NCI-H1092 (cell line): ENCODE results near the gene ANXA2.

Experiments used
- DNase-seq: peaks from one replicate; lab custom pipeline; 2025; lab: John Stamatoyannopoulos, UW

ANXA2 gene

GRCh38 chr15:60389261-60390077 lies 8.3 kb downstream of the ANXA2 start:
- DNase-seq, result no peak

- no peak for DNase-seq
These were observed 10.5 kb downstream of the ANXA2 start for GRCh38 chr15:60387321-60387720.

GRCh38 chr15:60386615-60387014 lies 11.2 kb downstream of the ANXA2 start:
- no peak for DNase-seq

GRCh38 chr15:60385620-60386552 lies 11.9 kb downstream of the ANXA2 start:
- no peak for DNase-seq

DNA sequence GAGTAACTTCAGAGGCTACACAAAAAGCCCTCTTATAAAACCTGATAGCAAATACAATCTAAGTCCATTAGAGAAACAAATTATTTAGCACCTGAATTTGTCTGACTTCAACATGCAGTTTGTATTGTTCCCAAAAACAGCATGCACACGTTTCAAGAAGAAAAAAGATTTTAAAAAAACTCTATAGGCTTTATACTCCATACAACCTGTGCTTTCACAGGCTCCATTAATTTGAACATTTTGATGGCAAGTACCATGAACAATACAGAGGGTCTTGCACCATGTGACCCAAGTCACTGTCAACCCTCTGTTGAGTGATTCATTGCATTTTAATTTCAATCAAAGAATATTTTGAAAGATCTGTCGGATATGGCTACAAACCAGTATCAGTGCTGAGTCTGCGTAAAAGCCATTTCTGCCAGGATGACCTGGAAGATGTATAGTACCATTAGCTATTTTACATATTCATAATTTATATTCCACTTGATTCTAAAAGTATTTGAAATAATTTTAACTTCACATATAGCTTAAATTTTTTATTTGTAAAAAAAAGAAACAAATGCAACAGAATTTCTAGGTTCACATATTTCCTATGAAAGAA lies 13.2 kb downstream of the ANXA2 start:
- DNase-seq, result no peak

GRCh38 chr15:60384053-60384452 lies 13.7 kb downstream of the ANXA2 start:
- DNase-seq, result no peak

DNA sequence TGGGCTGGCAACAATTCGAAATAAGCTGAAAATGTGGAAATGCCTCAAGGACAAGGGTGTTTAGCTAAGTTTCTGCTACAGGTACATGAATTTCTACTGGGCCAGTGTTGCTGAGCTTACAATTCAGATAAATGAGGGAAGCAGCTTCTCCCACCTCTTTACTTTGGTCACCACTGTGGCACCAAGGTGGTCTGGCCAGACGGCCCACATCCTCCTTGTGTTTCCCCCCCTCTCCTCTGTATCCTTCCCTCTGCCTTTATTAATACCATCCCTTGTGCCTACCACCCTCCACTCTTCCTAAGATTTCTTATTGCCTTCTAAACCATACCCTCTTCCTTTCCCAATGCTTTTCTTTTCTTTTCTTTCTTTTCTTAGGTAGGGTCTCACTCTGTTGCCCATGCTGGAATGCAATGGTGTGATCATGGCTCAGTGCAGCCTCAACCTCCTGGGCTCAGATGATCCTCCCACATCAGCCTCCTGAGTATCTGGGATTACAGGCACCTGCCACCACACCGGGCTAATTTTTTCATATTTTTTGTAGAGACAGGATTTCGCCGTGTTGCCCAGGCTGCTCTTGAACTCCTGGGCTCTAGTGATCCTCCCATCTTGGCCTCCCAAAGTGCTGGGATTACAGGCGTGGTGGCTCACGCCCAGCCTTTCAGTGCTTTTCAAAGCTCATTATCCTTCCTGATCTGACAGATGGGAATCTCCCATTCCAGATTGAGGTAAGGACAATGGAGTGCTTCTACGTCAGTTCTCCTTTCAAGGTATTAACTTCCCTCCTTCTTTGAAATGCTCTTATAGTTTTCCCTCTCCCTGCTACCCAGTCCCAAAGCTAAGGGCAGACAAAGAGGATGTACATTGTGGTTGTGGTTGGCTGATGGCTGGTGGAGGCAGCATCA lies 14.8 kb downstream of the ANXA2 start:
- DNase-seq, result no peak

GRCh38 chr15:60381148-60381788 lies 16.5 kb downstream of the ANXA2 start:
- DNase-seq, result no peak

DNA sequence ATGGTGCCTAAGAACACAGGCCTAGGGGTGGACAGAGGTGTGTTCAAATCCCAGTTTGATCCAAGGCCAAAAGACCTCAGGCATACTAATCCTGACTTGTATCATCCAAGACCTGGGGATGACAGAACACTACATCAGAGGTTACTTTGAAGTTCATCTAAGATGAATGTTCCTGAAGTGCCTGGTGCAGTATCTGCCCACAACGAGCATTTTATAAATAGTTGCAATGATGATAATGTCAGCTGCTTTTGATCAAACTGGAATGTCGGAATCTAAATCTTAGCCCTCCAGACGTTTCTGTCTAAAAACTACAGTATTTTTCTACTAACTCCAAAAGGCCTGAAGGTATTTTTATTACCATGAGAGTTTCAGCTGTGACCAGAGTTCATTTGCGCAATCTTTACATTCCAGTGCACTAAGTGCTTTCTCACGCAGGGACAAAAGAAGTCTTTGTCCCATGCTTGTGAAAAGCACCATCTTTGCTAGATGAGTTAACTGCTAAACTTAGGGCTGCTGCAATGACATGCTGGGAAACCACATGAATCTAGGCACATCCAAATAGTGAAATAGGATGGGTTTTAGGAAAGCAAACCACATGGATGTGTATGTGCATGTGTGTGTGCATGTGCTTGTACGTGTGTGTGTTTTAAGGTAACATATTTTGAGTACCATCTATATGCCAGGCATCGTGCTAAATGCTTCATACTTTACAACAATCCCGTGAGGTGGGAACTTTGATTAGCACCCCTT lies 18.1 kb downstream of the ANXA2 start:
- no peak for DNase-seq

DNA sequence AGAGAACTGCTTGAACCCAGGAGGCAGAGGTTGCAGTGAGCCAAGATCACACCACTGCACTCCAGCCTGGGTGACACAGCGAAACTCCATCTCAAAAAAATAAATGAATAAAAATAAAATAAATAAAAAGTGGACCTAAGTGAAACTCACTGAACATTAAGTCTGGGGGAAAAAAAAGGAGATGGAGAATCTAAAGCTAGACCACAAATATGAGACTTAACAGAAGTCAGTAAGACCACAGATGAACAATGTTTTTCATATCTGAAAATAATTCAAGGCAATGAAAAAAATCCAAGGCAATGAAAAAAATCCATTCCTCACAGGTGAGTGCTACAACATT lies 18.6 kb downstream of the ANXA2 start:
- DNase-seq, result no peak

- DNase-seq, result peak; percentile 55
These were observed 21.1 kb downstream of the ANXA2 start for GRCh38 chr15:60376677-60377095.

- DNase-seq, result no peak
These were observed 22.5 kb downstream of the ANXA2 start for GRCh38 chr15:60375306-60375705.

GRCh38 chr15:60374628-60375081 lies 23.1 kb downstream of the ANXA2 start:
- DNase-seq, result peak; percentile 85

DNA sequence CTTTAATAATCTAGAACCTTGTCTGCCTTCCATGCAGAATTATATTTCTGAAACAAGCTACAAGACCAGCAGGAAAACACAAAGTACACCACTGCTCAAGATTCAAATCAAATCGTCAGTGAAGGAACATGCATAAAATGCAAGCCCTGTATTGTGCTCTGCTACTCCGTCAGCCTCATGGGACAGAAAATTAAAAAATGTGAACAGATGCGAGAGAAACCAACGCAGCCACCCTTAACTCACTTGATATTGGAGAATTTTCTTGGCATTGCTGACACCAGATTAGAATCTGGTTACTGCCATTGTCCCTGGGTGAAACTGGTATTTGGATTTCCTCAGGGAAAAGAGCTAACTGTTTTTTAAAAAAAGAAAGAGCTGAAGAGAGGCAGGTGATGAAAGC lies 23.6 kb downstream of the ANXA2 start:
- no peak for DNase-seq

DNA sequence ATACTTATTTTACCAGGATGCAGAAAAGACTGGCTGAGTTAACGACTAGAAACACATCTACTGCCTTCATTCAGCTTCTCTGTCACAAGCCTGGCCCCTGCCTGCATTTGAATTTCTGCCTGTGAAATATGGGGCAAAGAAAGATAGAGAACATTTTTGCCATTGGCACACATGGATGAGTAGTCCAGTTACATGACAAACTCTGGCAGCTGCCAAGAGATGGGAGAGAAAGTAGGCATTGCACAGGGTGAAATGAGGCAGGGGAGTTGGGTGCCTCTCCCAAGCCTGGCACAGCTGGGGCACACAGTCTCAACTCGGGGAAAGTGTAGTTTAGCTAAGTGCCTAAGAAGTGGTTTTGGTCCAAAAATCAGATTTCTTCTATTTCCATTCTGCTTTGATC lies 24.0 kb downstream of the ANXA2 start:
- DNase-seq, result no peak

DNA sequence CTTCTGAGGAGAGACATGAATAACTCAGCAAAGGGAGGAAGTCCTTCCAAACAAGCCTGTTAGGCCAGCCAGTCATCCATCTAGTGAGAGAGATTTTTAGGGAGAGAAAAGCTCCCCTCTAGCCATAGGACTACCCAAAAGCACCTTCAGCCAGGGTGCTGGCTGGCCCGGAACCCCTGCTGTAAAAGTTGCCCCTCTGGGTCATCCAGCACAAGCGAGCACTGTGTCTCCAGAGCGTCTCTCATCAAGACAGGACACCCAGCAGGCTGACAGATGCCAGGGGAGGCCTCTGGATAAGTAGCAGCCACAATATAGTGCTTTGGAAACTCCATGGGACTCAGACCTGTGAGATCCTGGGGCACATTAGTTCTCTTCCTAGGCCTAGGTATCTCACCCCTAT lies 24.5 kb downstream of the ANXA2 start:
- no peak for DNase-seq

DNA sequence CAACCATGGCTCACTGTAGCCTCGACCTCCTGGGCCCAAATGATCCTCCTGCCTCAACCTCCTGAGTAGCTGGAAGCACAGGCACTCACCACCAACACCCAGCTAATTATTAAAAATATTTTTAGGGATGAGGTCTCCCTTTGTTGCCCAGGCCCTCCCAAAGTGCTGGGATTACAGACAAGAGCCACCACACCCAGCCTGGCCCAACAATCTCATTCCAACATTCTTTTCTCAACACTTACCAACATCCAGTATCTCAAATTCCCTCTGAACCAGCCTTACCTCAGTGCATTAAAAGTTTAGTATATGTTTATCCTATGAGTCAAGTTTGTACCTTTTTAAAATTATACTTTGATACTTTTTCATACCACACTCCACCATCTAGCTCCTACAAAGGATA lies 25.0 kb downstream of the ANXA2 start:
- DNase-seq, result no peak

GRCh38 chr15:60372227-60372626 lies 25.6 kb downstream of the ANXA2 start:
- DNase-seq, result no peak

DNA sequence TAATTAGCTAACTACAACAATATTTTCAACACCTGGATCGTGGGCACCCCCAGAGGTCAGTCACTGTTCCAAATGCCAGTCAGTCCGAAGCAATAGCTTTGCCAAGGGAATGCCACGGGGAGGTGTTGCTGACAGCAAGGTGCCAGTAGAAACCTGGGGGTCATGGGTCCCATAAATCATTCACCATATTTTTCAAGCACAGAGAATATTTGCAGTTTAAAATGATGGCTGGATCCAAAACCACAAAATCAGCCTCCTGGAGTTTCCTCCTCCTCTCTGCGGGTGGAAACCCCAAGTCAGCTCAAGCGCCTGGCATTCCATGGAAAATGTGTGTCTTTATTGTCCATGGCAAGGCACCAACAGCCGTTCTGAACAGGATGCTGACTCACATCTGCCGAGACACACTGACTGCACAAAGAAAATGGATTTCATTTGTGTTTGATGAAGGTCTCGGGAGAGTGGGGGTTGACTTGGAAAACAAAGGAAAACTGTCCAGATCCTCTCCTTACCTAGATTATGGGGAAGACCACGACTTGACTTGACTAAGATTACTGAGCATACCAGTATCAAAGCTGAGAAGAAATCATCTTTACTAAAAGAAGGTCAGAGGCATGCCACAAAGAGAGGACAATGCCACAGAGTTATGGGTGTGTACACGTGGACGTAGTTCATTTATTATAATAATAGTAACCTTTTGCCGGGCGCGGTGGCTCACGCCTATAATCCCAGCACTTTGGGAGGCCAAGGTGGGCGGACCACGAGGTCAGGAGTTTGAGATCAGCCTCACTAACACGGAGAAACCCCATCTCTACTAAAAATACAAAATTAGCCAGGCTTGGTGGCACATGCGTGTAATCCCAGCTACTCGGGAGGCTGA lies 26.4 kb downstream of the ANXA2 start:
- DNase-seq, result peak; percentile 46

DNA sequence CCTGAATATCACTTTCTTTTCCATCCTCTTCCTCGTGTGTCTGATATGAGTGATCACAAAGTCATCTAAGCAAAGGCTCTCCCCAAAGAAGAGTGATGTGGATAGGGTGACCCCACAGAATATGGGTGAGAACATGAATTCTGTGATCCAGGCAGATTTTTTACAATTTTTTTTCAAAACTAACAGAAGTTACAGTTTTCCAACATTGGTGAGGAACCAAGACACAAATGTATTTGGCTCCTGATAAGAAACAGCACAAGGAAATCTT lies 27.0 kb downstream of the ANXA2 start:
- no peak for DNase-seq
